GM12865 (cell line): ENCODE results near the gene TOMM22.

Experiments used
- DNase-seq: peaks from one replicate; pipeline ENCODE4 v3.0.0; 2010; ENCODE audit warnings: low read depth
- H3K4me3 ChIP-seq: 2 replicates; pipeline ENCODE4 v1.5.1; 2011; ENCODE audit warnings: mild to moderate bottlenecking, low read depth, low read length, control low read depth
- TF ChIP-seq, protein P1 (sequence below): IDR thresholded peaks from 2 replicates; pipeline ENCODE4 v1.5.1; 2011; ENCODE audit warnings: low read length, control low read depth, low read depth, inconsistent platforms; ENCODE audit not compliant: insufficient read depth; ENCODE audit errors: missing control alignments

The TOMM22 gene

GRCh38 chr22:38696606-38697424 lies 15.1 kb downstream of the TOMM22 start:
- no peak overlapping the region for H3K4me3 ChIP-seq
- TF ChIP-seq, protein P1, sequence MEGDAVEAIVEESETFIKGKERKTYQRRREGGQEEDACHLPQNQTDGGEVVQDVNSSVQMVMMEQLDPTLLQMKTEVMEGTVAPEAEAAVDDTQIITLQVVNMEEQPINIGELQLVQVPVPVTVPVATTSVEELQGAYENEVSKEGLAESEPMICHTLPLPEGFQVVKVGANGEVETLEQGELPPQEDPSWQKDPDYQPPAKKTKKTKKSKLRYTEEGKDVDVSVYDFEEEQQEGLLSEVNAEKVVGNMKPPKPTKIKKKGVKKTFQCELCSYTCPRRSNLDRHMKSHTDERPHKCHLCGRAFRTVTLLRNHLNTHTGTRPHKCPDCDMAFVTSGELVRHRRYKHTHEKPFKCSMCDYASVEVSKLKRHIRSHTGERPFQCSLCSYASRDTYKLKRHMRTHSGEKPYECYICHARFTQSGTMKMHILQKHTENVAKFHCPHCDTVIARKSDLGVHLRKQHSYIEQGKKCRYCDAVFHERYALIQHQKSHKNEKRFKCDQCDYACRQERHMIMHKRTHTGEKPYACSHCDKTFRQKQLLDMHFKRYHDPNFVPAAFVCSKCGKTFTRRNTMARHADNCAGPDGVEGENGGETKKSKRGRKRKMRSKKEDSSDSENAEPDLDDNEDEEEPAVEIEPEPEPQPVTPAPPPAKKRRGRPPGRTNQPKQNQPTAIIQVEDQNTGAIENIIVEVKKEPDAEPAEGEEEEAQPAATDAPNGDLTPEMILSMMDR, result no peak
- DNase-seq, result no peak

- no peak overlapping the region for H3K4me3 ChIP-seq
Observed at GRCh38 chr22:38697425-38698089, 15.8 kb downstream of the TOMM22 start.

GRCh38 chr22:38698407-38699094 lies 16.8 kb downstream of the TOMM22 start:
- DNase-seq, result no peak
- no peak overlapping the region for H3K4me3 ChIP-seq
- TF ChIP-seq, protein P1, result no peak

More at GRCh38 chr22:38697425-38698089, 15.8 kb downstream of the TOMM22 start:
- DNase-seq, result no peak
- TF ChIP-seq, protein P1, result no peak

DNA sequence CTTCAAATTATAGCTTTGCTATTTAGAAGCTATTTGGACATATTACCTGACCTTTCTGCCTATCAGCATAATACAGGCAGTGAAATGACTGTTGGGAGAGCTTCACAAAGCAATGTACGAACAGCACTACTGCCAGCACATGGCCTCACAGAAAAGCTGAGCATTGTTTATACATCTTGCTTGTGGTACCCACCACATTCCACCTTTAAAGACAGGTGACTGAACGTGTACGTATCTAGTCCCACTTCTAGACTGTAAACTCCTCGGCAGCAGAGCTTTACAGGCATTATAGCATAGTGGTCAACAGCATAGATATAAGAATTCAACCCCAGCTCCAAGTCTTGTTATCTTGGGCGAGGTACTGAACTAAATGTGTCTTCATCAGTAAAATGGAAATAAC lies 17.4 kb downstream of the TOMM22 start:
- TF ChIP-seq, protein P1, result no peak
- no peak for DNase-seq
- peak overlapping the region; percentile 74 for H3K4me3 ChIP-seq

DNA sequence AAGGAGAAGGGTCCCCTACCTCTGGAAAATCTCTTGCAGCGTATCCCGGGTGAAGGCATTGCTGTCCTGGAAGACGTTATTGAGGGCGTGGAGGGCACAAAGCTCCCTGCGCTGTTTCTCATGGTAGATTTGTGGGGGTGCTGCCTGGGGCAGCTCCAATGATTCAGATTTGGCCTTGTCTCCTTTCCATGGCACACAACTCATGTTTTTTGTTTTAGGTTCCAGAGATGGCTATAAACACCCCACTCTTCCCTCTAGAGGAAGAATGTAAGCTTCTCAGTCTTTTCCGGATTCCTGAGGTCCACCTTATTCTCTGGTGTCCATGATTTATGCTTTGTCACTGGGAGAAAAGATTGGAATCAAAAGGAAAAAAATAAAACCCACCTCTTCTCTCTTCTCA lies 18.0 kb downstream of the TOMM22 start:
- peak overlapping the region; percentile 74 for H3K4me3 ChIP-seq
- TF ChIP-seq, protein P1, result no peak
- no peak for DNase-seq

GRCh38 chr22:38700270-38700788 lies 18.6 kb downstream of the TOMM22 start:
- peak overlapping the region; percentile 74 for H3K4me3 ChIP-seq
- DNase-seq, result no peak
- TF ChIP-seq, protein P1, result no peak
